Osteocyte (in vitro differentiated cells): Measurements from ENCODE around the gene CCDC71L. TPM values are rescaled to one million over a fixed set of nuclear protein-coding genes. Genes with fewer than 3 reads are reported as not detected.

Source experiments
- DNase-seq: peaks from one replicate; pipeline ENCODE4 v3.0.0; 2021; ENCODE audit warnings: mixed read lengths; ENCODE audit not compliant: unreplicated experiment; ENCODE audit errors: extremely low spot score
- H3K27ac Mint-ChIP-seq: one replicate; pipeline ENCODE4 v1.8.0; 2021; ENCODE audit warnings: mild to moderate bottlenecking, mixed read lengths; ENCODE audit not compliant: unreplicated experiment
- H3K27me3 Mint-ChIP-seq: one replicate; pipeline ENCODE4 v1.8.0; 2021; ENCODE audit warnings: mixed read lengths; ENCODE audit not compliant: unreplicated experiment
- H3K36me3 Mint-ChIP-seq: one replicate; pipeline ENCODE4 v1.8.0; 2021; ENCODE audit warnings: mixed read lengths; ENCODE audit not compliant: unreplicated experiment
- H3K4me1 Mint-ChIP-seq: one replicate; pipeline ENCODE4 v1.8.0; 2021; ENCODE audit warnings: mixed read lengths; ENCODE audit not compliant: unreplicated experiment
- H3K4me3 Mint-ChIP-seq: one replicate; pipeline ENCODE4 v1.8.0; 2021; ENCODE audit warnings: mild to moderate bottlenecking, moderate library complexity, mixed read lengths; ENCODE audit not compliant: unreplicated experiment
- H3K9me3 Mint-ChIP-seq: one replicate; pipeline ENCODE4 v1.8.0; 2021; ENCODE audit warnings: mixed read lengths; ENCODE audit not compliant: unreplicated experiment
- CTCF ChIP-seq: fragments of 200-600 bp; sonication (generic); IDR thresholded peaks from 2 replicates; pipeline ENCODE4 v1.5.0; 2021; ENCODE audit warnings: antibody characterized with exemption, mild to moderate bottlenecking, moderate library complexity
- total RNA-seq: library from RNA; stranded (reverse); gene quantifications from 2 replicates; pipeline ENCODE4 v1.2.1, GENCODE V29; 2021

Gene CCDC71L
- total RNA-seq, 1 donor from 2014 or later, result 45.2 TPM

- Mint-ChIP-seq H3K4me1 (peaks cover 28% of the 10 kb centered on the region), H3K27ac (peak overlapping the region; percentile 76), H3K27me3 (no peaks in the 10 kb centered on the region), H3K4me3 (peak overlapping the region; percentile 90), H3K36me3 (peaks cover 8% of the 10 kb centered on the region), H3K9me3 (no peaks in the 10 kb centered on the region)
- no peak for TF ChIP-seq CTCF
- DNase-seq, result no peak
Observed at GRCh38 chr7:106659166-106659962, 1.6 kb downstream of the CCDC71L start.

- Mint-ChIP-seq H3K36me3 (peaks cover 8% of the 10 kb centered on the region), H3K9me3 (no peaks in the 10 kb centered on the region), H3K4me3 (peak overlapping the region; percentile 90), H3K4me1 (peaks cover 34% of the 10 kb centered on the region), H3K27me3 (no peaks in the 10 kb centered on the region), H3K27ac (no peak overlapping the region)
- TF ChIP-seq CTCF, result no peak
- no peak for DNase-seq
Observed at GRCh38 chr7:106658316-106659165, 2.4 kb downstream of the CCDC71L start.

- Mint-ChIP-seq H3K4me1 (peaks cover 44% of the 10 kb centered on the region), H3K36me3 (peaks cover 8% of the 10 kb centered on the region), H3K27ac (peak overlapping the region; percentile 34), H3K4me3 (peak overlapping the region; percentile 29), H3K9me3 (no peaks in the 10 kb centered on the region), H3K27me3 (no peaks in the 10 kb centered on the region)
- no peak for DNase-seq
- TF ChIP-seq CTCF, result no peak
Observed at GRCh38 chr7:106657085-106657991, 3.6 kb downstream of the CCDC71L start.

- DNase-seq, result no peak
- no peaks in the 10 kb centered on the region for H3K9me3 Mint-ChIP-seq
- peaks cover 8% of the 10 kb centered on the region for H3K36me3 Mint-ChIP-seq
- H3K27me3 Mint-ChIP-seq, result no peaks in the 10 kb centered on the region
- no peak overlapping the region for H3K4me3 Mint-ChIP-seq
- peaks cover 56% of the 10 kb centered on the region for H3K4me1 Mint-ChIP-seq
- H3K27ac Mint-ChIP-seq, result no peak overlapping the region
- no peak for TF ChIP-seq CTCF
Observed at GRCh38 chr7:106655703-106656498, 5.1 kb downstream of the CCDC71L start.
